D721Med (cell line): ENCODE measurements around the gene EN1.
A peak's percentile ranks its signal among the peaks of the same experiment; 100 is the strongest.

Experiments used
- DNase-seq: peaks from one replicate; pipeline ENCODE4 v3.0.0; 2011; ENCODE audit warnings: low spot score; ENCODE audit not compliant: insufficient read length
- FAIRE-seq: peaks from 2 replicates; lab custom pipeline; 2011; peaks lifted over from hg19 to GRCh38; lab: Jason Lieb, UNC
- TF ChIP-seq, protein P1 (sequence below): IDR thresholded peaks from 2 replicates; pipeline ENCODE4 v1.5.1; 2012; ENCODE audit warnings: mild to moderate bottlenecking, control low read depth; ENCODE audit not compliant: insufficient read depth; ENCODE audit errors: missing control alignments

EN1 gene

DNA sequence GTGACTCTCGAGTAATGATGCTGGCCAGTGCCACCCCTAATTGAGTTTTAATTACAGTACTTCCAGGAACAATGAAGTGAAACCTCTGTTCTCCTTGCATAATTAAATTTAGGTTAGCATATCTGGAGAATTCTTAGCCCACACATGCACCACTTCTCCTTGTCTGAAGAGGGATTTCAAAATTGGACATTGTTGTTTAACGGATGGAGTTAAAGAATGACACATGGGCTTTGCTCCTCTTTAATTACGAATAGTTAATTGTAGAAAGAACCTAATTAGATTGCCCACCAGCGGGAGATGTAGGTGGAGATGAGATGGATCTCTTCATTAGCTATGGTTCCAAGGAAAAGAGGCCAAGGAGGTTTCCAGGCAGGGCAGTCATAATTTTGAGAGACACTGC is 33.1 kb upstream of the EN1 start:
- DNase-seq: no peak
- TF ChIP-seq, protein P1, sequence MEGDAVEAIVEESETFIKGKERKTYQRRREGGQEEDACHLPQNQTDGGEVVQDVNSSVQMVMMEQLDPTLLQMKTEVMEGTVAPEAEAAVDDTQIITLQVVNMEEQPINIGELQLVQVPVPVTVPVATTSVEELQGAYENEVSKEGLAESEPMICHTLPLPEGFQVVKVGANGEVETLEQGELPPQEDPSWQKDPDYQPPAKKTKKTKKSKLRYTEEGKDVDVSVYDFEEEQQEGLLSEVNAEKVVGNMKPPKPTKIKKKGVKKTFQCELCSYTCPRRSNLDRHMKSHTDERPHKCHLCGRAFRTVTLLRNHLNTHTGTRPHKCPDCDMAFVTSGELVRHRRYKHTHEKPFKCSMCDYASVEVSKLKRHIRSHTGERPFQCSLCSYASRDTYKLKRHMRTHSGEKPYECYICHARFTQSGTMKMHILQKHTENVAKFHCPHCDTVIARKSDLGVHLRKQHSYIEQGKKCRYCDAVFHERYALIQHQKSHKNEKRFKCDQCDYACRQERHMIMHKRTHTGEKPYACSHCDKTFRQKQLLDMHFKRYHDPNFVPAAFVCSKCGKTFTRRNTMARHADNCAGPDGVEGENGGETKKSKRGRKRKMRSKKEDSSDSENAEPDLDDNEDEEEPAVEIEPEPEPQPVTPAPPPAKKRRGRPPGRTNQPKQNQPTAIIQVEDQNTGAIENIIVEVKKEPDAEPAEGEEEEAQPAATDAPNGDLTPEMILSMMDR: no peak
- FAIRE-seq: no peak

DNA sequence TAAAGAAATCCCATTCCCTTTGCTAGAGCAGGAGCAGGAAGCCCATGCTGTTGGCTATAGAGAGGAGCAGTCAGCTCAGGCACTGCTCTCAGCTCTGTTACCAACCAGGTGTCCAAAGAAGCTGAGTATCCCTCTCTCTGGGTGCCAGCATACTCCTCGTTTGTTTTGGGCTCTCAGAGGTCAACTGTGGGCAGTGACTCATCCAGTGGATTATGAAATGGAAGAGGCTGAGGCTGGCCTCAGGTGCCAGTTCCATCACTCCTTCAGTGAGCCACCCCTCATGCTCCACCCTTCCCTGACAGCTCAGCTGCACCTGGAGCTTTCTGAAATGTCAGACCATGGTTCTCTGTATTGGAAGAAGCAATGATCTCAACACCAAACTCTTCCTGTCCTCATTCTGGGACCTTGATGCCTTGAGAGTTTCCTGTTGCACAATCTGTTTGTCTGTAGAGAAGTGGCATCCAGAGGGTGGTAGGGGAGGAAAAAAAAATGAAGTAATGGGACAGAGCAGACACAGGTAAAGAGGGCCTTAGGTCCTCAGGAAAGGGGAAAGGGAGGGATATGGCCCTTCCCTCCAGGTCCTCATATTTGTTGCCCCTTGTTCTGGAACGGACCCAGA is 31.2 kb upstream of the EN1 start:
- DNase-seq (no peak), FAIRE-seq (no peak)
- TF ChIP-seq, protein P1: no peak

DNA sequence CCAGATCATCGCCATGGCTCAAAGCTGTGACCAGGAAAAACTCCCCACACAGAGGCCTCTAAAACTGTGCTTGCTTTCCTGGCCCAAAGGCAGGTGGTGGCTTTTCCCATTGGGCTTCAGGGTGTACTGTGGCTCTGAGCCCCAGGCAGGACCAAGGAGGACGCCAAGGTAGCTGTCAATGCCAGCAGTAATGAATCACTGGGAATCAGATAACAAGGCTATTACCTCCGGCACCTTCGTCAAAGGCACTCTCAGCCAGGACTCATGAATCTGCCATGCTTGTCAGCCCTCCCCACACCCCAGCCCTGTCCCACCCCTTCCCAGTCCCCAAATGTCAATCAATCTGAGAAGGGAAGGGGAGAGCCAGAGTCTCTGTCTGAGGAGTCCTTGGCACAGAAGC is 27.9 kb upstream of the EN1 start:
- DNase-seq (no peak), FAIRE-seq (no peak)
- TF ChIP-seq, protein P1: no peak

DNA sequence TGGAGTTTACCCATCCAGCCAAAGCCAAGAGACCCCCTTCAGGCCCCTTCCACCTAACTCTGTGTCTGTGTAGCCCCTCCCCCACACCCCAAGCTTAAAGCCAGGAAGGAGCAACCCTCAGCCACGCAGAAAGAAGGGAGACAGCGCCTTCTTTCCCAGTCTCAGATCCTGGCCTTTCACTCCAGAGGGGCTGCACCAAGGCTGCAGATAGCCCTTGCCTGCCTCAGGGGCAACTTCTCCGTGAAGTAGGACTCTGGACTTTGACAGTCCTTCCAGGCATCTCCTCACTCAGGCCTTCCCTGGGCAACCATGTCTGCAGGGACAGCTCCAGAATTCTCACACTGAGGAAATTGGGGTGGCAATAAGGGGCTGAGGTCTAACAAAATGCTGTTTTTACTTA is 26.9 kb upstream of the EN1 start:
- DNase-seq (no peak), FAIRE-seq (no peak)
- TF ChIP-seq, protein P1: no peak

DNA sequence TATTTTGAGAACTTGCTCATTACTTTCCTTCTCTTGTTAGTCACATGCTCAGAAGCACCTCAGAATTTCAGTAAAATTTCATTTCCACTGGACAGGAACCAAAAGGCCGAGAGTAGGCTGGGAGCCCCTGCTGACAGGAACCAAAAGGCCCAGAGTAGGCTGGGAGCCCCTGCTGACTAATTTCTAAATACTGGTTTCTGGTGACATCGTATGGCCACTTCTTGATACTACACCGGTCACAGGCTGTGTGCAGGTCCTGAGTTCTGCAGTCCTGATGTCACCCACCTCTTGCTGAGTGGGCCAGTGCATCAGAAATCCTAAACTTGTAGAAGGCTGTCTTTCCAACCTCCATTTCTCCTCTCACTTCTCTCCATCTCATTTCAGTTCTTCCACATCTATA is 17.7 kb upstream of the EN1 start:
- TF ChIP-seq, protein P1: peak; percentile 47
- DNase-seq (no peak), FAIRE-seq (no peak)

DNA sequence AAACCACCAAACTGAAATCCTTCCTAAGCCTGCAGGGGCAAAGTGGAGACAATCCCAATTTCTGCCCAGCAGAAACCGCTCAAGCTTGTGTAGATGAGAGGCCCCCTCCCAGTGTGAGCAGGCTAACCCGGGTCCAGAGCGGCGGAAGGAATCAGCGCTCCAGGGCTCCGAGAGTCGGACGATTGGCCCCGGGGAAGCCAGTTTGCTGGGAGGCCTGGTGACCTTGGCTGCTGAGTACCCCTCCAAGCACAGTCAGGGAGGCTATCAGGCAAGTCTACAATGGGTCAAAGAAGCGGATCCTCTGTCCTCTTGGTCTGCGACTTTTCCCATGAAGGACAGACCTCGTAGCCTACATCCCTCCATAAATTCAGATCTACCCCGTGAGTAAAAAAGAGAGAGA is 16.8 kb upstream of the EN1 start:
- DNase-seq (no peak), FAIRE-seq (no peak)
- TF ChIP-seq, protein P1: no peak

DNA sequence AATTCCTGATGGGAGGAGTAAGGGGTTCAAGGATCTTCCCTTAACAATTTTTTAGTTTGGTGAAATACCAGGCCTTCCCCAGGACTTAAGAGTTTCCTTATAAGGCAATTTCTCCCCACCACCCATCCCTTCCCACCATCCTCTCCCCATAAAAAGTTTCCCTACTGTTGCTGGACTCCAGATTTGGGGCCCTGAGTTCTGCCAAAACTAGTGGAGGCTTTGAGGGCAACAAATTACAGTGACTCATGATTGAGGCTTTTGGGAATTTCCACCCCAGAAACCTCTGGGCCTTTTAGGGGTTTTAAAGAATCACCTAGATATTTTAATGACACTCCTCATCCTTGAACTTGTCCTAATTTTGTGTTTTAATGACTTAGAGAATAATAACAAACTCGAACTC is 14.3 kb upstream of the EN1 start:
- no peak for DNase-seq
- TF ChIP-seq, protein P1: no peak
- no peak for FAIRE-seq
